AG20443 (cell line): ENCODE results near the gene TEAD2.
"Not testable (repeated sequence)": the region's sequence is repeated elsewhere in the genome, so short reads cannot be mapped to it uniquely, and the experiment has no call there.

ENCODE experiments used
- DNase-seq: peaks from one replicate; pipeline ENCODE4 v3.0.0; 2012; ENCODE audit warnings: low spot score, mixed read lengths

TEAD2 gene

GRCh38 chr19:49387936-49388372, 25.7 kb upstream of the TEAD2 start, which contains the start of gene KASH5:
TSS of gene KASH5 (plus strand) at chr19:49388249. CDS start at chr19:49390884, 2,635 bp downstream.
- DNase-seq = peak; percentile 61

GRCh38 chr19:49383599-49383998, 21.4 kb upstream of the TEAD2 start:
- no peak for DNase-seq

- DNase-seq = no peak
Measured at GRCh38 chr19:49382639-49383038, 20.4 kb upstream of the TEAD2 start.

GRCh38 chr19:49380391-49380790, 18.2 kb upstream of the TEAD2 start:
- no peak for DNase-seq

- no peak for DNase-seq
Measured at GRCh38 chr19:49378512-49378911, 16.3 kb upstream of the TEAD2 start.

GRCh38 chr19:49374665-49375434, 12.6 kb upstream of the TEAD2 start:
- peak; percentile 6 for DNase-seq

GRCh38 chr19:49373174-49373573, 11.0 kb upstream of the TEAD2 start:
- not testable (repeated sequence) for DNase-seq

- no peak for DNase-seq
Measured at GRCh38 chr19:49371184-49371583, 9.0 kb upstream of the TEAD2 start.

GRCh38 chr19:49368711-49369358, 6.6 kb upstream of the TEAD2 start:
- no peak for DNase-seq

GRCh38 chr19:49366110-49366509, 3.9 kb upstream of the TEAD2 start:
- DNase-seq = no peak

- DNase-seq = no peak
Measured at GRCh38 chr19:49364083-49364737, 2.0 kb upstream of the TEAD2 start.

GRCh38 chr19:49363268-49364082, 1.3 kb upstream of the TEAD2 start, which contains the start of gene DKKL1:
TSS of gene DKKL1 (plus strand) at chr19:49363877. CDS start at chr19:49363999, 122 bp downstream.
- DNase-seq = peak; percentile 99

GRCh38 chr19:49362929-49363267, 682 bp upstream of the TEAD2 start:
- DNase-seq = peak; percentile 33

GRCh38 chr19:49361438-49362047, 673 bp downstream of the TEAD2 start:
- DNase-seq = peak; percentile 92

- DNase-seq = no peak
Measured at GRCh38 chr19:49359851-49360820, 2.1 kb downstream of the TEAD2 start.

GRCh38 chr19:49357186-49357585, 5.0 kb downstream of the TEAD2 start:
- DNase-seq = no peak

- DNase-seq = no peak
Measured at GRCh38 chr19:49356382-49356781, 5.8 kb downstream of the TEAD2 start.

- no peak for DNase-seq
Measured at GRCh38 chr19:49355909-49356353, 6.3 kb downstream of the TEAD2 start.

GRCh38 chr19:49349567-49349966, 12.6 kb downstream of the TEAD2 start:
- DNase-seq = no peak
